ENCODE measurements around the gene SRL. TPM values are rescaled to one million over a fixed set of nuclear protein-coding genes. Genes with fewer than 3 reads are reported as not detected.

Gene SRL
- total RNA-seq, 1 experiment from 2014 or later = not detected

GRCh38 chr16:4140652-4141051, 101.2 kb downstream of the SRL start:
- no peaks in the 10 kb centered on the region for H3K9me3 ChIP-seq (ENCODE audit: control insufficient read depth, insufficient read depth, low read depth, low read length)
- BruUV-seq (replicated peaks) = no TSS peak
- H3K4me1 ChIP-seq (ENCODE audit: control insufficient read depth, insufficient read depth, low read length) = no peaks in the 10 kb centered on the region; the same call in 1 of the 2 replicates
- no peak overlapping the region for H3K4me3 ChIP-seq (ENCODE audit: low read depth in 2 of 2, low read length in 2 of 2)
- POLR2A ChIA-PET = no interaction called here
- intact Hi-C loops (cut with micrococcal nuclease; ENCODE audit: unreplicated experiment) = no loop called here
- no peak overlapping the region for H3K27ac ChIP-seq (ENCODE audit: low read length)
- TF ChIP-seq POLR2AphosphoS5 (IDR thresholded peaks at IDR 0.05; ENCODE audit: low read depth, low read length) (no peak), SIN3A (IDR thresholded peaks at IDR 0.05; ENCODE audit: borderline replicate concordance, insufficient read depth, low read depth, low read length) (no peak), TCF7L2 (IDR thresholded peaks at IDR 0.05; ENCODE audit: low read depth, low read length) (no peak), REST (IDR thresholded peaks at IDR 0.05; ENCODE audit: insufficient read depth in 1 of 2, low read depth in 2 of 2, low read length in 1 of 2) (no peak)
- TF ChIP-seq, protein P1, sequence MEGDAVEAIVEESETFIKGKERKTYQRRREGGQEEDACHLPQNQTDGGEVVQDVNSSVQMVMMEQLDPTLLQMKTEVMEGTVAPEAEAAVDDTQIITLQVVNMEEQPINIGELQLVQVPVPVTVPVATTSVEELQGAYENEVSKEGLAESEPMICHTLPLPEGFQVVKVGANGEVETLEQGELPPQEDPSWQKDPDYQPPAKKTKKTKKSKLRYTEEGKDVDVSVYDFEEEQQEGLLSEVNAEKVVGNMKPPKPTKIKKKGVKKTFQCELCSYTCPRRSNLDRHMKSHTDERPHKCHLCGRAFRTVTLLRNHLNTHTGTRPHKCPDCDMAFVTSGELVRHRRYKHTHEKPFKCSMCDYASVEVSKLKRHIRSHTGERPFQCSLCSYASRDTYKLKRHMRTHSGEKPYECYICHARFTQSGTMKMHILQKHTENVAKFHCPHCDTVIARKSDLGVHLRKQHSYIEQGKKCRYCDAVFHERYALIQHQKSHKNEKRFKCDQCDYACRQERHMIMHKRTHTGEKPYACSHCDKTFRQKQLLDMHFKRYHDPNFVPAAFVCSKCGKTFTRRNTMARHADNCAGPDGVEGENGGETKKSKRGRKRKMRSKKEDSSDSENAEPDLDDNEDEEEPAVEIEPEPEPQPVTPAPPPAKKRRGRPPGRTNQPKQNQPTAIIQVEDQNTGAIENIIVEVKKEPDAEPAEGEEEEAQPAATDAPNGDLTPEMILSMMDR (IDR thresholded peaks at IDR 0.05) = no peak
- CTCF ChIA-PET = no interaction called here
- in situ Hi-C loops (cut with HindIII; ENCODE audit: low pct_unique_long_range_greater_than_20kb, low sequenced_read_pairs) = no loop called here
- DNase-seq (ENCODE audit: low read depth, low spot score) = no peak
- no peaks in the 10 kb centered on the region for H3K27me3 ChIP-seq (ENCODE audit: control insufficient read depth, insufficient read depth, low read length)
- no peaks in the 10 kb centered on the region for H3K36me3 ChIP-seq (ENCODE audit: control insufficient read depth, insufficient read depth, low read length)
- no peak for ATAC-seq

GRCh38 chr16:4139968-4140367, 101.9 kb downstream of the SRL start:
- TF ChIP-seq TCF7L2 (IDR thresholded peaks at IDR 0.05; ENCODE audit: low read depth, low read length) = no peak
- TF ChIP-seq, protein P1 (IDR thresholded peaks at IDR 0.05) = no peak
- H3K27me3 ChIP-seq (ENCODE audit: control insufficient read depth, insufficient read depth, low read length) = no peaks in the 10 kb centered on the region
- no peak for DNase-seq (ENCODE audit: low read depth, low spot score)
- H3K36me3 ChIP-seq (ENCODE audit: control insufficient read depth, insufficient read depth, low read length) = no peaks in the 10 kb centered on the region
- H3K4me1 ChIP-seq (ENCODE audit: control insufficient read depth, insufficient read depth, low read length) = no peaks in the 10 kb centered on the region; the same call in 1 of the 2 replicates
- no peak overlapping the region for H3K27ac ChIP-seq (ENCODE audit: low read length)
- intact Hi-C loops (cut with micrococcal nuclease; ENCODE audit: unreplicated experiment) (no loop called here), in situ Hi-C loops (cut with HindIII; ENCODE audit: low pct_unique_long_range_greater_than_20kb, low sequenced_read_pairs) (no loop called here)
- POLR2A ChIA-PET = no interaction called here
- CTCF ChIA-PET = no interaction called here
- H3K4me3 ChIP-seq (ENCODE audit: low read depth in 2 of 2, low read length in 2 of 2) = no peak overlapping the region
- no TSS peak for BruUV-seq (replicated peaks)
- H3K9me3 ChIP-seq (ENCODE audit: control insufficient read depth, insufficient read depth, low read depth, low read length) = no peaks in the 10 kb centered on the region
- ATAC-seq = no peak

Other genes starting within 250 kb of the SRL start
- 29.8 TPM for gene ADCY9, start 125.6 kb downstream of the SRL start, total RNA-seq (2021; ENCODE audit: unreplicated experiment)
- 11.1 TPM for gene TFAP4, start 30.9 kb upstream of the SRL start, total RNA-seq (2021; ENCODE audit: unreplicated experiment)
- gene GLIS2, start 74.0 kb upstream of the SRL start, total RNA-seq (2021; ENCODE audit: unreplicated experiment) = 87.3 TPM
- 104 TPM for gene PAM16, start 109.2 kb upstream of the SRL start, total RNA-seq (2021; ENCODE audit: unreplicated experiment)
- 33.5 TPM for gene VASN, start 129.8 kb upstream of the SRL start, total RNA-seq (2021; ENCODE audit: unreplicated experiment)
- gene CORO7, start 174.5 kb upstream of the SRL start, total RNA-seq (2021; ENCODE audit: unreplicated experiment) = 37.5 TPM
- gene DNAJA3, start 183.8 kb upstream of the SRL start, total RNA-seq (2021; ENCODE audit: unreplicated experiment) = 68.7 TPM
- 109 TPM for gene NMRAL1, start 232.5 kb upstream of the SRL start, total RNA-seq (2021; ENCODE audit: unreplicated experiment)
- gene HMOX2, start 234.3 kb upstream of the SRL start, total RNA-seq (2021; ENCODE audit: unreplicated experiment) = 72.6 TPM